Measurements from ENCODE around the gene CARS1.

The CARS1 gene

GRCh38 chr11:3057069-3057963 is at the start of gene CARS1:
Gene CARS1 (minus strand): TSS chr11:3057423. CDS start chr11:3057367, 56 bp downstream.
- peak; percentile 97 for DNase-seq (ENCODE audit: low read depth)

- DNase-seq (ENCODE audit: low read depth) = no peak
These were observed 48.8 kb upstream of the CARS1 start for GRCh38 chr11:3105791-3106735.

- no peak for DNase-seq (ENCODE audit: low read depth)
These were observed 48.0 kb upstream of the CARS1 start for GRCh38 chr11:3104961-3105790.

GRCh38 chr11:3104051-3104714 is 47.0 kb upstream of the CARS1 start:
- no peak for DNase-seq (ENCODE audit: low read depth)

- DNase-seq (ENCODE audit: low read depth) = no peak
These were observed 45.9 kb upstream of the CARS1 start for GRCh38 chr11:3103076-3103475.

- DNase-seq (ENCODE audit: low read depth) = no peak
These were observed 45.4 kb upstream of the CARS1 start for GRCh38 chr11:3102641-3102921.

- DNase-seq (ENCODE audit: low read depth) = no peak
These were observed 44.9 kb upstream of the CARS1 start for GRCh38 chr11:3101921-3102640.

GRCh38 chr11:3099178-3099577 is 42.0 kb upstream of the CARS1 start:
- DNase-seq (ENCODE audit: low read depth) = no peak

GRCh38 chr11:3096909-3097530 is 39.8 kb upstream of the CARS1 start:
- DNase-seq (ENCODE audit: low read depth) = no peak

- DNase-seq (ENCODE audit: low read depth) = peak; percentile 90
These were observed 38.6 kb upstream of the CARS1 start for GRCh38 chr11:3095712-3096361.

GRCh38 chr11:3094223-3094824 is 37.1 kb upstream of the CARS1 start:
- no peak for DNase-seq (ENCODE audit: low read depth)

GRCh38 chr11:3093281-3094191 is 36.3 kb upstream of the CARS1 start:
- DNase-seq (ENCODE audit: low read depth) = no peak

GRCh38 chr11:3092603-3093141 is 35.4 kb upstream of the CARS1 start:
- DNase-seq (ENCODE audit: low read depth) = no peak

GRCh38 chr11:3091846-3092602 is 34.8 kb upstream of the CARS1 start:
- DNase-seq (ENCODE audit: low read depth) = peak; percentile 58

GRCh38 chr11:3091081-3091845 is 34.0 kb upstream of the CARS1 start:
- no peak for DNase-seq (ENCODE audit: low read depth)

GRCh38 chr11:3090096-3090901 is 33.1 kb upstream of the CARS1 start:
- no peak for DNase-seq (ENCODE audit: low read depth)
